ENCODE results near the gene GNAI2.
"Not testable (repeated sequence)": the region's sequence is repeated elsewhere in the genome, so short reads cannot be mapped to it uniquely, and the experiment has no call there.

GNAI2 gene

GRCh38 chr3:50221411-50222168 lies 14.4 kb upstream of the GNAI2 start:
- in situ Hi-C loops (cut with MboI; ENCODE audit: low sequenced_read_pairs, unreplicated experiment) = no loop called here
- no peak for DNase-seq (ENCODE audit: low spot score)
- no peak for TF ChIP-seq CTCF (IDR thresholded peaks at IDR 0.05; ENCODE audit: borderline replicate concordance, control extremely low read depth, extremely low read depth, insufficient read depth, missing control alignments)

GRCh38 chr3:50222169-50222528 lies 13.9 kb upstream of the GNAI2 start:
- in situ Hi-C loops (cut with MboI; ENCODE audit: low sequenced_read_pairs, unreplicated experiment) = no loop called here
- TF ChIP-seq CTCF (IDR thresholded peaks at IDR 0.05; ENCODE audit: borderline replicate concordance, control extremely low read depth, extremely low read depth, insufficient read depth, missing control alignments) = no peak
- DNase-seq (ENCODE audit: low spot score) = no peak

- TF ChIP-seq CTCF (IDR thresholded peaks at IDR 0.05; ENCODE audit: borderline replicate concordance, control extremely low read depth, extremely low read depth, insufficient read depth, missing control alignments) = no peak
- DNase-seq (ENCODE audit: low spot score) = no peak
- in situ Hi-C loops (cut with MboI; ENCODE audit: low sequenced_read_pairs, unreplicated experiment) = no loop called here
These were observed 11.4 kb upstream of the GNAI2 start for GRCh38 chr3:50224639-50225038.

- peak; percentile 63 for DNase-seq (ENCODE audit: low spot score)
- in situ Hi-C loops (cut with MboI; ENCODE audit: low sequenced_read_pairs, unreplicated experiment) = no loop called here
- no peak for TF ChIP-seq CTCF (IDR thresholded peaks at IDR 0.05; ENCODE audit: borderline replicate concordance, control extremely low read depth, extremely low read depth, insufficient read depth, missing control alignments)
These were observed 9.1 kb upstream of the GNAI2 start for GRCh38 chr3:50226888-50227389.

GRCh38 chr3:50227390-50228183 lies 8.4 kb upstream of the GNAI2 start:
- in situ Hi-C loops (cut with MboI; ENCODE audit: low sequenced_read_pairs, unreplicated experiment) = no loop called here
- DNase-seq (ENCODE audit: low spot score) = peak; percentile 96
- peak; percentile 97 for TF ChIP-seq CTCF (IDR thresholded peaks at IDR 0.05; ENCODE audit: borderline replicate concordance, control extremely low read depth, extremely low read depth, insufficient read depth, missing control alignments)

GRCh38 chr3:50228184-50228763 lies 7.7 kb upstream of the GNAI2 start:
- in situ Hi-C loops (cut with MboI; ENCODE audit: low sequenced_read_pairs, unreplicated experiment); DNase-seq (ENCODE audit: low spot score): not testable (repeated sequence)
